ENCODE results near the gene SLC39A11.

DNA sequence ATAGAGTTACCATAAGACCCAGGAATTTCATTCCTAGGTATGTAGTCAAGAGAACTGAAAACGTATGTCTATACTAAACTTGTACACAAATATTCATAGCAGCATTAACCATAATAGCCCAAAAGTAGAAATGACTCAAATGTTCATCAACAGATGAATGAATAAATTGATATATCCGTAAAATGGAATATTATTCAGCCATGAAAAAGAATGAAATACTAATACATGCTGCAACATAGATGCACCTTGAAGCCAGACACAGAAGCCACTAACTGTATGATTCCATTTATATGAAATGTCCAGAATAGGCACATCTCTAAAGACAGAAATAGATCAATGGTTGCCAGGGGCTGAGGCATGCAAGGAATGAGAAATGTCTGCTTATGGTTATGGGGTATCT, 484.1 kb downstream of the SLC39A11 start:
- TF ChIP-seq EP300 (IDR thresholded peaks at IDR 0.05; ENCODE audit: borderline replicate concordance) (no peak), RAD21 (IDR thresholded peaks at IDR 0.05; ENCODE audit: low read depth) (no peak), TCF12 (IDR thresholded peaks at IDR 0.05; ENCODE audit: low read depth) (no peak)
- TF ChIP-seq, protein P1, sequence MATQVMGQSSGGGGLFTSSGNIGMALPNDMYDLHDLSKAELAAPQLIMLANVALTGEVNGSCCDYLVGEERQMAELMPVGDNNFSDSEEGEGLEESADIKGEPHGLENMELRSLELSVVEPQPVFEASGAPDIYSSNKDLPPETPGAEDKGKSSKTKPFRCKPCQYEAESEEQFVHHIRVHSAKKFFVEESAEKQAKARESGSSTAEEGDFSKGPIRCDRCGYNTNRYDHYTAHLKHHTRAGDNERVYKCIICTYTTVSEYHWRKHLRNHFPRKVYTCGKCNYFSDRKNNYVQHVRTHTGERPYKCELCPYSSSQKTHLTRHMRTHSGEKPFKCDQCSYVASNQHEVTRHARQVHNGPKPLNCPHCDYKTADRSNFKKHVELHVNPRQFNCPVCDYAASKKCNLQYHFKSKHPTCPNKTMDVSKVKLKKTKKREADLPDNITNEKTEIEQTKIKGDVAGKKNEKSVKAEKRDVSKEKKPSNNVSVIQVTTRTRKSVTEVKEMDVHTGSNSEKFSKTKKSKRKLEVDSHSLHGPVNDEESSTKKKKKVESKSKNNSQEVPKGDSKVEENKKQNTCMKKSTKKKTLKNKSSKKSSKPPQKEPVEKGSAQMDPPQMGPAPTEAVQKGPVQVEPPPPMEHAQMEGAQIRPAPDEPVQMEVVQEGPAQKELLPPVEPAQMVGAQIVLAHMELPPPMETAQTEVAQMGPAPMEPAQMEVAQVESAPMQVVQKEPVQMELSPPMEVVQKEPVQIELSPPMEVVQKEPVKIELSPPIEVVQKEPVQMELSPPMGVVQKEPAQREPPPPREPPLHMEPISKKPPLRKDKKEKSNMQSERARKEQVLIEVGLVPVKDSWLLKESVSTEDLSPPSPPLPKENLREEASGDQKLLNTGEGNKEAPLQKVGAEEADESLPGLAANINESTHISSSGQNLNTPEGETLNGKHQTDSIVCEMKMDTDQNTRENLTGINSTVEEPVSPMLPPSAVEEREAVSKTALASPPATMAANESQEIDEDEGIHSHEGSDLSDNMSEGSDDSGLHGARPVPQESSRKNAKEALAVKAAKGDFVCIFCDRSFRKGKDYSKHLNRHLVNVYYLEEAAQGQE (IDR thresholded peaks at IDR 0.05; ENCODE audit: low read depth) = no peak
